ENCODE measurements around the gene SCGB1C1. TPM values are rescaled to one million over a fixed set of nuclear protein-coding genes. Genes with fewer than 3 reads are reported as not detected.
"Not testable (repeated sequence)": the region's sequence is repeated elsewhere in the genome, so short reads cannot be mapped to it uniquely, and the experiment has no call there.

The SCGB1C1 gene
- total RNA-seq, 2 donors from 2014 or later = not detected

DNA sequence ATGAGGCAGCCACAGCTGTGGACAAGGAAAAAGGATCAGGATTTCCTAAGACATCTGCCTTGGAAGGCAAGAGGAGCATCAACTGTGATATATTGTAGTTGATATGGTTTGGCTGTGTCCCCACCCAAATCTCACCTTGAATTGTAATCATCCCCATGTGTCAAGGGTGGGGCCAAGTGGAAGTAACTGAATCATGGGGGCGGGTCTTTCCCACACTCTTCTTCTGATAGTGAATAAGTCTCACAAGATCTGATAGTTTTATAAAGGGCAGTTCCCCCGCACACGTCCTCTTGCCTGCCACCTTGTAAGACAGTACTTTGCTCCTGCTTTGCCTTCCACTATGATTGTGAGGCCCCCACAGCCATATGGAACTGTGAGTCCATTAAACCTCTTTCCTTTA, 24.8 kb downstream of the SCGB1C1 start:
- no peak for ATAC-seq

DNA sequence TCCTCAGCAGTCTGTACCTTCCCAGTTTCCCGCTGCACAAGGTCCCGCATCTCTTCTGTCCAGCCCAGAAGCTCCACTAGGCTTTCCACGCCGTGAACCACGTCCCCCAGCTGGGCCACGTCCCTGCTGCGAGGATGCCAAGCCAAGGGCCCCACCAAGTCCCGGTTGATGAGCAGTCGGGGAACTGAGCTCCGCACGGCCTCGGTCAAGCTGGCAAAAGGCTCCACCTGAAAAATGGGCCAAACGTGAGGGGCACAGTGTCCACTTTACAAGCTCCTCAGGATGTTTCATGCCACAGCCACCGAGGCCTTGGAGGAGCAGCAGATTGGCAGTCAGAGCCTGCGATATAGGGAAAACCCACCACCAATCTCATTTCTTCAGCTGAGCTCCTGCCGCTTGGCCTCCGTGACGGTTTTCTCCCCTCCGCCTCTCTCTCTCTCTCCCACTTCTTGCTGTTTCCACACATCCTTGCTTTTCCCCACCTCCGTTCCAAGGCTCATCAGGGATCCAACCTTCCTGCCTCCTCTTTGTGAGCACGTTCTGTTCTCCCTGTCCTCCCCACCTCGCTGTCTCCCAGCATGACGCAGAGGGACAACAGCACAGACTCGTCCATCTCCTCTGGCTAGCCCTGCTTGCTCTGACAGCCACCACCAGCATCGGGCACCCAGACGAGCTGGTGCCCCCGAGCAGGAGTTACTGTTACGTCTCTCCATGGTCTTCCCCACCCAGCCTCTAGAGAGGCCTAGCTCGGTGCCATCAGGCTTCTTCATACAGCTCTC, 26.1 kb downstream of the SCGB1C1 start:
- no peak overlapping the region for H3K4me3 Mint-ChIP-seq
- no peak for DNase-seq
- no peaks in the 10 kb centered on the region for H3K9me3 ChIP-seq (ENCODE audit: control insufficient read depth, low read length, poor library complexity, severe bottlenecking)
- no peaks in the 10 kb centered on the region for H3K27me3 Mint-ChIP-seq
- no peak for ATAC-seq
- H3K4me1 Mint-ChIP-seq = peaks cover 10% of the 10 kb centered on the region
- peaks cover 9% of the 10 kb centered on the region for H3K36me3 Mint-ChIP-seq (ENCODE audit: low read depth)
- peak overlapping the region; percentile 78 for H3K27ac Mint-ChIP-seq

More for the DNA sequence above, 24.8 kb downstream of the SCGB1C1 start:
- H3K27ac Mint-ChIP-seq = no peak overlapping the region
- H3K27me3 Mint-ChIP-seq = no peaks in the 10 kb centered on the region
- no peak overlapping the region for H3K4me3 Mint-ChIP-seq
- peaks cover 7% of the 10 kb centered on the region for H3K36me3 Mint-ChIP-seq (ENCODE audit: low read depth)
- no peaks in the 10 kb centered on the region for H3K9me3 ChIP-seq (ENCODE audit: control insufficient read depth, low read length, poor library complexity, severe bottlenecking)
- H3K4me1 Mint-ChIP-seq = peaks cover 8% of the 10 kb centered on the region
- DNase-seq = no peak

DNA sequence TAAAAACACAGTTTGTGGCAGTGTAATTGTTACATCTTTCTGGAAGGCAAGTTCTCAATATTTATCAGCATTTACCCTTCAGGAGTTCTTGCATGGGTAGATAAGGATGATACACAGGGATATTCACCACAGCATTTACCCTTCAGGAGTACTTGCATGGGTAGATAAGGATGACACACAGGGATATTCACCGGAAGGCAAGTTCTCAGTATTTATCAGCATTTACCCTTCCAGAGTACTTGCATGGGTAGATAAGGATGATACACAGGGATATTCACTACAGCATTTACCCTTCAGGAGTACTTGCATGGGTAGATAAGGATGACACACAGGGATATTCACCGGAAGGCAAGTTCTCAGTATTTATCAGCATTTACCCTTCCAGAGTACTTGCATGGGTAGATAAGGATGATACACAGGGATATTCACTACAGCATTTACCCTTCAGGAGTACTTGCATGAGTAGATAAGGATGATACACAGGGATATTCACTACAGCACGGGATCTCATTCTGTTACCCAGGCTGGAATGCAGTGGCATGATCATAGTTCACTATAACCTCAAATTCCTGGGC, 27.9 kb downstream of the SCGB1C1 start:
- H3K4me3 Mint-ChIP-seq; DNase-seq; H3K27ac Mint-ChIP-seq; ATAC-seq; H3K27me3 Mint-ChIP-seq; H3K9me3 ChIP-seq (ENCODE audit: control insufficient read depth, low read length, poor library complexity, severe bottlenecking); H3K36me3 Mint-ChIP-seq (ENCODE audit: low read depth): not testable (repeated sequence)
- H3K4me1 Mint-ChIP-seq = peaks cover 13% of the 10 kb centered on the region

DNA sequence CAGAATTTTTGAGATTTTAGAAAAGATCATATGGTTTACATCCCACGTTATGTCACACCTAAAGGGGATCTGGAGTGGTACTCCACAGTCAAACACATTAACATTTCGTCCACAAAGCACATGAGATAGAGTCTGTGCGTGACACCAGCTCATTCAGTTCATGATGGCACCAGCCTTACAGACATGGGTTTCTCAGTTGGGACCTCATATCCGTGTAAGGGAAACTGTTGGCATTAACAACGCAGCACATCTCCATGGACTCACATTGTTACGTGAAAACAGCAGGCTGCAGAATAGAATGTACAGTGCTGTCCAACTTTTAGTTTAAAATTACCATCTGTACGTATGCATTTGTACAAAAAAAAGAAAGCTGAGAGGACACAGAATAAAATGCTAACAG, 28.7 kb downstream of the SCGB1C1 start:
- Mint-ChIP-seq H3K27ac (no peak overlapping the region), H3K36me3 (ENCODE audit: low read depth) (peaks cover 9% of the 10 kb centered on the region), H3K27me3 (no peaks in the 10 kb centered on the region), H3K4me3 (no peak overlapping the region), H3K4me1 (peaks cover 16% of the 10 kb centered on the region)
- ATAC-seq = no peak
- DNase-seq = no peak
- no peaks in the 10 kb centered on the region for H3K9me3 ChIP-seq (ENCODE audit: control insufficient read depth, low read length, poor library complexity, severe bottlenecking)

DNA sequence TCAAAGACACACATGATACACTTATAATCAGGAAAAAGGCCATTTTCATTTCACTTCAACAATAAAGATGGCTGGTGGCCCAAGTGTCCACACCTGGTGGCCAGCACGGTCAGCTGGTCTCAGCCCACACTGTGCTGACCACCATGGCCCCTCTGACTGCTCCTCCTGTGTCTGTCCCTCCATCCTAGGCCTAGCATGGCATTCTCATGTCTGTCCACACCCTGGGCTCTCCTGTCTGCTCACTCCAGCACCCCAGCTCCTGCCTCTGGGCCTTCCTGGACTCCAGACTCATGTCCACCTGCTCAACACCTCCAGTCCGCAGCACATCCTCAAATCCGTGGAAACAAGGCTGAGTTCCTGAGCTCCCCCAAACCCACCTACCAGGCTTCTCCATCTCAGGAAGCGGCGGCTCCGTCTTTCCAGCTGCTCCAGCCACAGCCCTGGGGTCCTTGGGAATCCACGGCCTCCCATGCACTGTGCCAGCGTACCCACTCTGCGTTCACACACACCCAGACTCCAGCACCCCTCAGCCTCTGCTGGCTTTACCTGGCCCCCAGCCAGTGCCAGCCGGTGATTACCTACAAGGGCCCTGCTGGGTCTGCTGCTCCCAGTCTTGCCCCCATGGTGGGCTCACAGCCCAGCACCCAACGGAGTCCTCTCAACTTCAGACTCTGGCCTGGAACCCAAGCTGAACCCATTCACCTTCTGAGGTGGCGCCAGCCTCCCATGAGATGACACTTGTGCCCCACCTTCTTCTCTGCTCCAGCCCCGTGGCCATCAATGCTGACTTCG, 29.3 kb downstream of the SCGB1C1 start:
- H3K27ac Mint-ChIP-seq = no peak overlapping the region

DNA sequence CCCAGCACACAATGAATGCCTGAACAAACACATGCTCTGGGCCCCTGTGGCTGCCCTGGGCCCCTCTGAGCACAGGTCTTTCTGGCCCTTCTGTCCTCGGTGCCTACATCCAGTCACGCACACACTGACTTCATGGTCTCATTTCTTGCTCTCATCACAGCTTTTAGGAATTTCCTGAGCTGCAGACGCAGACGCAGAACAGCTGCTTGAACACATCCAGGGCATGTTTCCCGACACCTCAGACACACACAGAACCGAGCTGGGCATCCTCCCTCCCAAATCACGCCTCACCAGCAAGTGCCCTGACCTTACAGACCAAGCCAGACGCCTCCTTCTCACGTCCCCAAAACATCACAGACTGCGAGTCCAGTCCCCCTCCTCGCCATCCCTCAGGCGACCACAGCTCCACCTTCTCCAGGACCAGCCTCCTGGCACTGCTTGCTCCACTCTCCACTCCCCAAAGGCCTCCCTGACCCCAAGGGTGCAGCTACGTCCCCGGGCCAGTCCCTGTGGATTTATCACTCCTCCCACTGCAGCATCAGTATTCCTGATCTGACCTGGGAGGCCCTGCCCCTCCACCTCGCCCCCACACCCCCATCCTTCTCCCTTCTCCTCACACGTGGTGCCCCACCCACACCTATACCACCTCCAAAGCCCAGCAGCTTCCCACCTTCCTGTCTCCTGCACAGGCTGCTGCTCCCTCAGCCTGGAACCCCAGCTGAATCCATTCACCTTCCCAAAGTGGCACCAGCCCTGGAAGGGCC, 30.3 kb downstream of the SCGB1C1 start:
- Mint-ChIP-seq H3K36me3 (ENCODE audit: low read depth) (peaks cover 9% of the 10 kb centered on the region), H3K4me3 (no peak overlapping the region), H3K27ac (no peak overlapping the region)

More for the DNA sequence above, 29.3 kb downstream of the SCGB1C1 start:
- Mint-ChIP-seq H3K27me3 (no peaks in the 10 kb centered on the region), H3K4me1 (peaks cover 17% of the 10 kb centered on the region), H3K36me3 (ENCODE audit: low read depth) (peaks cover 9% of the 10 kb centered on the region), H3K4me3 (no peak overlapping the region)
- ATAC-seq (no peak), DNase-seq (no peak)
- no peaks in the 10 kb centered on the region for H3K9me3 ChIP-seq (ENCODE audit: control insufficient read depth, low read length, poor library complexity, severe bottlenecking)

DNA sequence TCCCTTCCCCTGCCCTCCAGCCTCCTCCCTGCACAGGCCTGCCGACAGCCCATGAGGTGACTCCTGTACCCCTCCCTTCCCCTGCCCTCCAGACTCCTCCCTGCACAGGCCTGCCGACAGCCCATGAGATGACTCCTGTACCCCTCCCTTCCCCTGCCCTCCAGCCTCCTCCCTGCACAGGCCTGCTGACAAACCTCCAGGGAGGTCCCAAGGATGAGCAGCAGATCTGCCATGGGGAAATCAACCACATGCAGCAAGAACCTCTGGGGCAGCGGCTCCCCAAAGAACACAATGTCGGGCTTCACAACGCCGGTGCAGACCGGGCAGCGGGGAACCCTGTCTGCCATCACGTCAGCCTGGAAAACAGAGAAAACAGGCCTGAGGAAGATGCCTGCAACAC, 31.0 kb downstream of the SCGB1C1 start:
- Mint-ChIP-seq H3K27me3 (no peaks in the 10 kb centered on the region), H3K27ac (no peak overlapping the region), H3K4me1 (peaks cover 20% of the 10 kb centered on the region), H3K36me3 (ENCODE audit: low read depth) (peaks cover 11% of the 10 kb centered on the region), H3K4me3 (no peak overlapping the region)
- ATAC-seq (no peak), DNase-seq (no peak)
- H3K9me3 ChIP-seq (ENCODE audit: control insufficient read depth, low read length, poor library complexity, severe bottlenecking) = no peaks in the 10 kb centered on the region

More for the DNA sequence above, 30.3 kb downstream of the SCGB1C1 start:
- H3K27me3 Mint-ChIP-seq = no peaks in the 10 kb centered on the region
- DNase-seq = no peak
- H3K9me3 ChIP-seq (ENCODE audit: control insufficient read depth, low read length, poor library complexity, severe bottlenecking) = no peaks in the 10 kb centered on the region
- ATAC-seq = no peak
- peaks cover 17% of the 10 kb centered on the region for H3K4me1 Mint-ChIP-seq

DNA sequence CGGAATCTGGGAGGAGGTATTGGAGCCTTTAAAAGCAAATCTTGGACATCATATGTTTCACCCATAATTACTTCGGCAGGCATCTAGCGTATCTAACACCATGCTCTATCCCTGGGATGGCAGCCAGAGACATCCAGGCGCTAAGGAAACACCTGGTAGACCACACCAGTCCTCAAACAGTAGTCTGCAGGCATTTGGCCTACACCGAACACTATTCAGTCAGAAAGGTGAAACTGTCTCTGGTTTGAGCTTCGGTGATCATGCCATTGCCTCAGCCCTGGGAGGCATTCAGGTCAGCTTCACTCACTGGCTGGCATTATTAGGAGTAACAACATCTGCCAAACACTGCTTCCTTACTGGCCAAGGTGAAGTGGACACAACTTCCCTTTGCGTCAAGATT, 31.5 kb downstream of the SCGB1C1 start:
- ATAC-seq (no peak), DNase-seq (no peak)
- no peak overlapping the region for H3K4me3 Mint-ChIP-seq

DNA sequence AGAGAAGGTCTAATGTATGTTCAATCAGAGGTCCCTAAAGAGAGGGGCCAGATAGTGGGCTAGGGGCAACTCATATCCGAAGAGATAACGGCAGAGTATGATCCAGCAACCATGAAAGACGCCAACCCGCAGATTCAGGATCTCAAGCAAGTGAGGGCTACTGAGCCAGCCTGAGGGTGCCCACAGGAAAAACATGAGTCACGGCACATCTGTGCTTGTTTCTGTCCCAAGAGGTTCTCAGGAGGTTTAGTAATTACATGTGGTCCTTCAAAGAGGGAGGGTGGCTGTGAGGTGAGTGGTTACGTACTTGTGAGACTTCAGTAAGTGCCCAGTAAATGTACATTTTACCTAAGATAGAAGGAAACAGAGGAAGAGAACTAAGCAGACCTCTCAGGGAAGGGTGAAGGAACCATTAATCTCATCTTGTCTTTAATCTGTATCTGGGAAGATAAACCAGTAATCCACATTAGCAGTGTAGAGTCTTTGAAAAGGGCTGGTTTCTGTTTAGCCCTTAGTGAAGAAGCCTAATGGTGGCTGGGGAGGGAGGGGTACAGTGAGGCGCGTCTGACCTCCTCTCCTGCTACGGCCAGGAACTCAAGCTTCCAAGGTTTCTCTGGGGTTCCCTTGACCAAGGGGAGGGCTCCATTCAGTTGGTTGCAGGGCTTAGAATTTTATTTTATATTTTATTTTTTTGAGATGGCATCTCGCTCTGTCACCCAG, 33.0 kb downstream of the SCGB1C1 start:
- H3K9me3 ChIP-seq (ENCODE audit: control insufficient read depth, low read length, poor library complexity, severe bottlenecking) = no peaks in the 10 kb centered on the region
- no peak for ATAC-seq
- Mint-ChIP-seq H3K36me3 (ENCODE audit: low read depth) (peaks cover 9% of the 10 kb centered on the region), H3K27ac (no peak overlapping the region), H3K4me1 (peaks cover 16% of the 10 kb centered on the region), H3K4me3 (no peak overlapping the region), H3K27me3 (no peaks in the 10 kb centered on the region)
- DNase-seq = no peak

More for the DNA sequence above, 31.5 kb downstream of the SCGB1C1 start:
- H3K9me3 ChIP-seq (ENCODE audit: control insufficient read depth, low read length, poor library complexity, severe bottlenecking) = no peaks in the 10 kb centered on the region
- Mint-ChIP-seq H3K36me3 (ENCODE audit: low read depth) (peaks cover 9% of the 10 kb centered on the region), H3K4me1 (peaks cover 16% of the 10 kb centered on the region), H3K27me3 (no peaks in the 10 kb centered on the region), H3K27ac (no peak overlapping the region)

DNA sequence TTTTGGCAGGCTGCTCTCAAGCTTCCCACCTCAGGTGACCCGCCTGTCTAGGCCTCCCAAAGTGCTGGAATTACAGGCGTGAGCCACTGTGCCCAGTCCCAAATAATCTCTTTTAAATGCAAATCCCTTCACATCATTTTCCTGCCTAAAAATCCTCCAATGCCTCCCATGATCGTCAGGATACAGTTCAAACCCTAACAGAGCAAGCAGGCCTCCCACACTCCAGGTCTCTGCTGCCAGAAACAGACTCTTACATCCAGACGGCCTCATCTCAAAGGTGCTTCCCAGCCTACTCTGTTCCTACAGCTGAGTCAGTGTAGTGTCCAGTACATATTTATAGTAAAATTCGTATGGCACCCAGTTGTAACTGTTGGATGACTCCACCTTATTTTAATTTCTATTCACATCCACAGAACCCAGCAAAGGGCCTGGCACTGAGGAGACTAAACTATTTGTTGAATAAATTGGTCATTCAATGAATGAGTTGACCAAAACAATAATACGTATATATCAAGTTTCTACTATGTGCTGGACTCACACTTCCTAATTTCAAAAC, 35.0 kb downstream of the SCGB1C1 start:
- H3K27me3 Mint-ChIP-seq = no peaks in the 10 kb centered on the region
- peaks cover 6% of the 10 kb centered on the region for H3K36me3 Mint-ChIP-seq (ENCODE audit: low read depth)
- no peaks in the 10 kb centered on the region for H3K9me3 ChIP-seq (ENCODE audit: control insufficient read depth, low read length, poor library complexity, severe bottlenecking)
- H3K4me1 Mint-ChIP-seq = peaks cover 13% of the 10 kb centered on the region
- no peak overlapping the region for H3K4me3 Mint-ChIP-seq
- ATAC-seq (no peak), DNase-seq (no peak)
- peak overlapping the region; percentile 9 for H3K27ac Mint-ChIP-seq

DNA sequence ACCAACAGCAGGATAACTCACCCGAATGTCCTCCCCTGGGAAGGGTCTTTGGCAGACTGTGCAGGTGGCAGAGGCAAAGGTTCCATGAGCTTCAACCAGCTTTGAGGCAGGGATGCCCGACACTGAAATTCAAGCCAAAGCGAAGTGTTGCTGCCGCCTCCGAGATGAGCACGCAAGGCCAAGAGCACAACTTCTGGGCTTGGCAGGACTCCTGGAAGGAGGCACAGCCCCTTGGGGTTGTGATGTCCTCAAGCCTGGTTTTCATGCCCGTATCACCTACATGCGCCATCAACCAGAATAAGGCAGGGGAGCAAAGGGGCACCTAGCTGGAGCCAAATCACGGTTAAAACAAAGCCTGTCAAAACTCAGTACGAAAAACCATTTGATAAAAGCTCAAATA, 37.6 kb downstream of the SCGB1C1 start:
- no peaks in the 10 kb centered on the region for H3K9me3 ChIP-seq (ENCODE audit: control insufficient read depth, low read length, poor library complexity, severe bottlenecking)
- H3K27ac Mint-ChIP-seq = no peak overlapping the region
- ATAC-seq (no peak), DNase-seq (no peak)
- no peaks in the 10 kb centered on the region for H3K27me3 Mint-ChIP-seq
- H3K4me1 Mint-ChIP-seq = peaks cover 20% of the 10 kb centered on the region
- no peak overlapping the region for H3K4me3 Mint-ChIP-seq
- H3K36me3 Mint-ChIP-seq (ENCODE audit: low read depth) = peaks cover 2% of the 10 kb centered on the region

Measured in T-helper 17 cell (primary cell).